Activated CD4-positive, CD25-positive, alpha-beta regulatory T cell treated with anti-CD3 and anti-CD28 coated beads, Interleukin-2, amount 50 U/mL, for 72 hours (primary cell): ENCODE data around the gene NEURL4.
A peak's percentile ranks its signal among the peaks of the same experiment; 100 is the strongest.

ENCODE experiments used
- DNase-seq: peaks from one replicate; pipeline ENCODE4 v3.0.0; 2021

NEURL4 gene

GRCh38 chr17:7295230-7296180 lies 33.6 kb downstream of the NEURL4 start:
- no peak for DNase-seq

- DNase-seq: peak; percentile 64
Observed at GRCh38 chr17:7294614-7295153, 34.5 kb downstream of the NEURL4 start, which contains the start of gene YBX2. TSS of gene YBX2 (minus strand) at chr17:7294639. CDS start at chr17:7294500, 139 bp downstream.

- DNase-seq: no peak
Observed at GRCh38 chr17:7293816-7294613, 35.1 kb downstream of the NEURL4 start.

DNA sequence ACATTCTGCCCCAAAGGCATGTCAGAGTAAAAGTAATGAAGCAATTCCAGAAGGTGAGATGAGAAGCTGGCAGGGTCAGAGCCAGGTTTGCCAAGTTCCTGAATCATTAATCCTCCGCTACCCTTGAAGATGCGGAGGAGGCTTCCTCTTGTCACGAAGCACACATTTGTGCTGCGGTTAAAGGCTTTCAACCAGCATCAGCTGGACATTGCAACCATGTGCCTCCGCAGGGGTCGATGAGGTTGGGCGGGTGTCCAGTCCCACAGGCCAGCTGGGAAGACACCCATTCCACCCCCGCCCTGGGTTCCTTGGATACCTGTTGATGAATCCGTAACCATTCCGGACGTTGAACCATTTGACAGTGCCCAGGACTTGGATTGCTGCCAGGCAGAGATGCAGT lies 36.0 kb downstream of the NEURL4 start:
- DNase-seq: no peak

DNA sequence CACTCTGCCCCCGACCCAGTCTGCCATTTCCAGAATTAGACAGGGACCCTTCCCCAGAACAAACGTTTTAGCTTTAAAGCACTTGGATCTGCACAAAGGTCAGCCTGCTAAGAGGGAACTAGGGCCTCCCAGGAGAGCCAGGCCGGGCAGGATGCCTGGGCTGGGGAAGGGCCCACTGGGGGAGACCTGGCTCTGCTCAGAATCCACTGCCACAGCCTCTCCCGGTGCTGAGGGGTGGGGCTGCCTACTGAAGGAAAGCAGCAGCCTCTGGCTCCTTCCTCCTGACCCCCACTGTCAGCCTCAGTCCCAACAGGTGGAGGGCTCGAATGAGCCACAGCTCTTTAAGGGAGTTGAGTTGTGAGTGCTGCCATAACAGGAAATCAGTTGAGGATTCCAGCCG lies 36.4 kb downstream of the NEURL4 start:
- no peak for DNase-seq

- no peak for DNase-seq
Observed at GRCh38 chr17:7292194-7292593, 36.9 kb downstream of the NEURL4 start.

GRCh38 chr17:7290685-7291084 lies 38.5 kb downstream of the NEURL4 start:
- no peak for DNase-seq

GRCh38 chr17:7290166-7290565 lies 39.0 kb downstream of the NEURL4 start:
- DNase-seq: no peak

- no peak for DNase-seq
Observed at GRCh38 chr17:7289256-7290032, 39.7 kb downstream of the NEURL4 start.

- DNase-seq: no peak
Observed at GRCh38 chr17:7285679-7286078, 43.5 kb downstream of the NEURL4 start.

DNA sequence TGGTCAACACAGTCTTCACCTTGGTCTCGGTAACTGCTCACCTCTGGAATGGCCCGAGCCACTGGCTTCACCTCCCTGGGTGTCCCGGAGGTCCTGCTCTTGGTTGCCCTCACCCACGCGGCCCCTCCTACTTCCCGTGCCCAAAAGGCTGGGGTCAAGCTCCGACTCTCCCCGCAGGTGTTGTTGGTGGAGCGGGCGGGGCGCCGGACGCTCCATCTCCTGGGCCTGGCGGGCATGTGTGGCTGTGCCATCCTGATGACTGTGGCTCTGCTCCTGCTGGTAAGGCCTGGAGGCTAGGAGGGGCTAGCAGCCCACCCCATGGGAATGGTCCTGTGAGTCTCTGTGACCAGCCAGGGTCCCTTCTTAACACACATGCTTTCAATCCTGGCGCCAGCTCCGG lies 44.2 kb downstream of the NEURL4 start:
- DNase-seq: no peak

GRCh38 chr17:7283471-7284216 lies 45.5 kb downstream of the NEURL4 start:
- DNase-seq: no peak

DNA sequence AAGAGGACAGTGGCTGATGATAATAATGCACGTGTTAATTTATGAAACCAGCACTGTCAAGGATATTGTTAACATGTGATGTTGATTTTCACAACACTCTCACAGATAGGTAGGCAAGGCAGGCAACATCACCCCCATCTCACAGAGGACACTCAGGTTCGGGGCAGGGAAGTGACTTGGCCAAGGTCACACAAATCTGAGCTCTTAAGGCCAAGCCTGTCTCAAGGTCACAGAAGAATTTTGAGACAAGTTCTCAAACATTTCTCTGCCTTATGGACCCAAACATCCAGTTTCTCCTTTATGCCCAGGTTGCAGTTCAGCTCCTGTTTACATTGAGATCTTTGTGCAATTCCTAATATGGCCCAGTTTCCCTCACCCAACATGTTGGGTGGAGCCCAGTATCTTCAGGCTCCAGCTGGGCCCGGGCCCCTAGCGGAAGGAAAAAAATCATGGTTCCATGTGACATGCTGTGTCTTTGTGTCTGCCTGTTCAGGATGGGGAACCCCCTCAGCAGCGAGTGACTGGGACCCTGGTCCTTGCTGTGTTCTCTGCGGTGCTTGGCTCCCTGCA lies 46.3 kb downstream of the NEURL4 start:
- DNase-seq: no peak

DNA sequence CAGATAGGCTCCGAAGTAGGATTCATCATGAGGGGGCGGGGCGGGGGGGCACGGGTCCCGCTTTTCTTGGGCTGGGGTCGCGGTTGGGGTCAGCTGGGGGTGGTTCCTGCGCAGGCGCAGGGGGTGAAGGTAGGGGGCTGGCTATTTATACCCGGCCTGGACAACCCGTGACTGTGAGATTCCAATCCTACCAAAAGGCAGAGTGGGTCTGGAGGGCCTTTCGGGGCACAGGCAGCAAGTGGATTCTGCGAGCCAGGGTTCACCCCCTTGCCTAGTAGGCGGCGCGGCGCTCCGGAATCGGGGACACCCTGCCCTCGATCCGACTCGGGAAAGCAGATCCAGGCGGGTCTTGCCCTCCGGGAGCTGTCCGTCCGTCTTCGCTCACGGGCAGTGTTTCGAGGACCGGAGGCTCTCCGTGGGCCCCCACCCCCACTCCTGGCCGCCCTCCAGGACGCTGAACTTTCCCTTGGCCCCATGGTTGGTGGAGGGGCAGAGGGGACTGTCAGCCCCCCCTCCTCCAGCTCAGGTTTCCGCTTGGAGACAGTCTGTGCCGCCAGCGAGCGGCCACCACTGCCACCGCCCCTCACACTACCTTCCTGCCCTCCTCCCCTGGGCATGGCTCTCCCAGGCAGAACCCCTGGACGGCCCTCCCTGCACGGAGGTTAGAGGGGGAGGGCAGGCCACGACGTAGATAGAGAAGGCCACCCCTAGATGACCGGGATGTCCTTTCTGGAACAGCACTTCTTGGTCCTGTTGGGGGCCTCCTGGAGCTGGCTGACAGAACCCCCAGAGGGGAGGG lies 47.0 kb downstream of the NEURL4 start:
- no peak for DNase-seq

DNA sequence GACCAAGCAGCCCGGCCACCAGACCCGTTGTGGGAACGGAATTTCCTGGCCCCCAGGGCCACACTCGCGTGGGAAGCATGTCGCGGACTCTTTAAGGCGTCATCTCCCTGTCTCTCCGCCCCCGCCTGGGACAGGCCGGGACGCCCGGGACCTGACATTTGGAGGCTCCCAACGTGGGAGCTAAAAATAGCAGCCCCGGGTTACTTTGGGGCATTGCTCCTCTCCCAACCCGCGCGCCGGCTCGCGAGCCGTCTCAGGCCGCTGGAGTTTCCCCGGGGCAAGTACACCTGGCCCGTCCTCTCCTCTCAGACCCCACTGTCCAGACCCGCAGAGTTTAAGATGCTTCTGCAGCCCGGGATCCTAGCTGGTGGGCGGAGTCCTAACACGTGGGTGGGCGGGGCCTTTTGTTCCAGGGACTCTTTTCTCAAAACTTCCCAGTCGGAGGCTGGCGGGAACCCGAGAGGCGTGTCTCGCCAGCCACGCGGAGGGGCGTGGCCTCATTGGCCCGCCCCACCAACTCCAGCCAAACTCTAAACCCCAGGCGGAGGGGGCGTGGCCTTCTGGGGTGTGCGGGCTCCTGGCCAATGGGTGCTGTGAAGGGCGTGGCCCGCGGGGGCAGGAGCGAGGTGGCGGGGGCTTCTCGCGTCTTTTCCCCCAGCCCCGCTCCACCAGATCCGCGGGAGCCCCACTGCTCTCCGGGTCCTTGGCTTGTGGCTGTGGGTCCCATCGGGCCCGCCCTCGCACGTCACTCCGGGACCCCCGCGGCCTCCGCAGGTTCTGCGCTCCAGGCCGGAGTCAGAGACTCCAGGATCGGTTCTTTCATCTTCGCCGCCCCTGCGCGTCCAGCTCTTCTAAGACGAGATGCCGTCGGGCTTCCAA lies 47.8 kb downstream of the NEURL4 start, which contains the start of gene SLC2A4:
SLC2A4 (plus strand) TSS at position 645 of the 879 bp plus-strand sequence; CDS start at position 862, 217 bp downstream.
- peak; percentile 79 for DNase-seq

GRCh38 chr17:7280519-7281073 lies 48.5 kb downstream of the NEURL4 start:
- DNase-seq: peak; percentile 76

DNA sequence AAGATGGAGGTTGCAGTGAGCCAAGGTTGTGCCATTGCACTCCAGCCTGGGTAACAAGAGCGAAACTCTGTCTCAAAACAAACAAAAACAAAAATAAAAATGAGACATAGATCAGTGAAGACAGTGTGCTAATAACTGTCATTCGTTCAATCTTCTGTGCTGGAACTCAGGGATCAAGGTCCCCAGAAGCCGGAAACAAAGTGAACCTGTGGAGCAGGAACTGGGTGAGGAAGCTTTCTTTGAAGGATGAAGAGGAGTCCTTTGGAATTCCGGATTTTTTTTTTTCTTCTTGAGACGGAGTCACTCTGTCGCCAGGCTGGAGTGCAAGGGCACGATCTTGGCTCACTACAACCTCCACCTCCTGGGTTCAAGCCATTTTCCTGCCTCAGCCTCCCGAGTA lies 49.7 kb downstream of the NEURL4 start:
- no peak for DNase-seq

DNA sequence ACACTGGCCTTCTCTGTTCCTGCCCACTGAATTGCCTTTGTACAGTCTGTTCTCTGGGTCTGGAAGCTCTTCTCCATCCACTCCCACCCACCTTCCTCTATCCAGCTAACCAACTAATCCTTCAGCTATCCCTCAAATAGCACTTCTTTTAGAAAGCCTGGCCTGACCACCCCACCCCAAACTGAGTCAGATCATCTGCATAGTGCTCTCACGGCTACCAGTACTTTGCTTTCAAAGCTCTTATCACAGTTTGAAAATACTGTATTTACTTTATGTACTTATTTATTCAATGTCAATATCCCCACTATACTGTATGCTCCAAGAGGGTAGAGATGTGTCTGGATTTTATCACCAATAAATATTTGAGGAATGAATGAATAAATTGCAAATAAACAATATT lies 62.4 kb downstream of the NEURL4 start:
- DNase-seq: no peak
